Ureter (tissue), 1 donor: ENCODE data around the gene RPS28. TPM values are rescaled to one million over a fixed set of nuclear protein-coding genes. Genes with fewer than 3 reads are reported as not detected.
"Not testable (repeated sequence)": the region's sequence is repeated elsewhere in the genome, so short reads cannot be mapped to it uniquely, and the experiment has no call there.

Source experiments
- DNase-seq: peaks from one replicate; pipeline ENCODE4 v3.0.0-alpha.2; 2020; ENCODE audit warnings: low spot score
- total RNA-seq: library from RNA; stranded (reverse); gene quantifications from one replicate; pipeline ENCODE4 v1.2.4, GENCODE V29; 2023
- donor health status: DM: yes; HTN: yes; CAD: no.

RPS28 gene
- total RNA-seq, 1 donor from 2014 or later: 1,953 TPM

- DNase-seq: no peak
Observed at GRCh38 chr19:8320564-8321066, 681 bp upstream of the RPS28 start.

- DNase-seq: no peak
Observed at GRCh38 chr19:8321986-8322637, 816 bp downstream of the RPS28 start.

GRCh38 chr19:8322638-8322997 lies 1.3 kb downstream of the RPS28 start:
- no peak for DNase-seq

DNA sequence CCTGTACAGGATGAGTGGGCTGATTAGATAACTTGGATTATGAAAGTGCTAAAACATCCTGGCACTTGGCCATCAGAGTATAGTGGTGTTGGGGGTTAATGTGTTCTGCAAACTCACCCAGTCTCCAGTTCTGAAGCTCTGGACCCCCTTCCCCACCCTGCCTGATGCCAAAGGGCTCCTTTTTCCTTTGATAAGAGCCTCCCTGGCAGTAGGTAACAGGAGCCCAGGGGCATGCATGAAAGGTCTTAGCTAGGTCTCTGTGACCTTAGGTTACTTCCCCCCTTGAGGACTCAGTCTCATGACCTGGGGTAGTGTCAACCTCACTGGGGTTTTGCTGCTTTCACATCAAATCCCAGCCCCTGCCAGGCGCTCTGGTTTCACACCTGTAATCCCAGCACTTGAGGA lies 2.5 kb downstream of the RPS28 start:
- no peak for DNase-seq

DNA sequence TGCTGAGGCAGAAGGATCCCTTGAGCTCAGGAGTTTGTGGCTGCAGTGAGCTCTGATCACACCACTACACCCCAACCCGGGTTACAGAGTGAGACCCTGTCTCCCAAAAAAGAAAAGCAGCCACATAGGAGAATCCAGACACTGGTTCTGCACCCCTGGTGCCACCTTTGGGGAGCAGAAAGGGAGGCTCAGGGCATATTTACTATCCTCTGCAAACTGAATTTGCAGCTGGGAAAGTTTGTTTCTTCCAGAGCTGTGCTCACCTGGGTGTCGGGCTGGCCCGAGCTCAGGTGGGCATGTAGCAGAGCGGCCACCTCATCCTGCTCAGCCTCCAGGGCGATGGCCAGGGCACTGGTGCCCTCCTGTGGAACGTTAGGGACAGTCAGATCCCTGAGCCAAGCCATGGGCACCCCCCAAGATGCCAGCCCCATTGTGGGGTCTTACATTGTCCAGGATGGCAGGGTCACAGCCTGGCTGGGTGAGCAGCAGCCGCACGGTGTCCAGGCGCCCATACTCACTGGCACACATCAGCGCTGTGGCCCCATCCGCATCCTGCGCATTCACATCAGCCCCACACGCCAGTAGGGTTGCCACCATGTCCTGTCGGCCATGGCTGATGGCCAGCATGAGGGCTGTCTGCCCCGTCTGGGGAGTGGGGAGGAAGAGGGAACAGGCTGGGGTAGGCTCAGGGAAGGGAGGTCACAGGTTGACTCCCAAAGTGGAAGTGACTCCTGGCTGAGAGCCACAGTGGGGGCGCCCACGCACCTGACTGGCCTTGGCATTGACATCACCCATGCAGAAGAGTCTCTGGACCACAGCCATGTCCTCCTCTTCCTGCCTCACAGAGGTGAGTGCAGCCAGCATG lies 3.1 kb downstream of the RPS28 start:
- DNase-seq: no peak

DNA sequence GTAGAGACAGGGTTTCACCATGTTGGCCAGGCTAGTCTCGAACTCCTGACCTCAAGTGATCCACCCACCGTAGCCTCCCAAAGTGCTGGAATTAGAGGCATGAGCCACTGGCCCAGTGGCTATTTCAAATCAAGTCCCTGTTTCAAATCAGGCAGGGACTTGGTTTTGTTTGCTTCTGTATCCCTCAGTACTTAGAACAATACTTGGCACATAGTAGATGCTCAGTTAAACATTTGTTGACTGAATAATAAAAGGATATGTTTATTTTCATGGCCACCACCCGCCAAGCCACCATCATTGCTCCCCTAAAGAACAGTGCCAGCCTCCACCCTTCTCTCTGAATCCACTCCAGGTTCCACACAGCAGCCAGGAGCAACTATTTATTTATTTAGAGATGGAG lies 4.2 kb downstream of the RPS28 start:
- DNase-seq: no peak

DNA sequence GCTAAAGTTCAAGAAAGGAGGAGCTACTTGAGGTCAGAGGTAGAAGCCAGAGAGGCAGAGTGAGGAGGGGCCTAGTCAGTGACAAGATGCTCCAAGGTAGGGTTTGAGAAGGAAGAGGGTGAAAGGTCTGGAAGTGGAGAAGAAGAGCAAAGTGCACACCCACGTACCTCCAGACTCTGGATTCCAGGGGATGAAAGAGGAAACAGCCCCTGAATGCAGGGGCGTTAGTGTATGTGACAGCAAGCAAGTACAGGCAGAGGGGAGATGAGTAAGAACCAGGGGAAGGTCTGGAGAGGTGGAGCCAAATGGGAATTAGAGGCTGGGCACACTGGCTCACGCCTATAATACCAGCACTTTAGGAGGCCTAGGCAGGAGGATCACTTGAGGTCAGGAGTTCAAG lies 8.7 kb downstream of the RPS28 start:
- DNase-seq: no peak

- DNase-seq: no peak
Observed at GRCh38 chr19:8331263-8331845, 10.1 kb downstream of the RPS28 start.

DNA sequence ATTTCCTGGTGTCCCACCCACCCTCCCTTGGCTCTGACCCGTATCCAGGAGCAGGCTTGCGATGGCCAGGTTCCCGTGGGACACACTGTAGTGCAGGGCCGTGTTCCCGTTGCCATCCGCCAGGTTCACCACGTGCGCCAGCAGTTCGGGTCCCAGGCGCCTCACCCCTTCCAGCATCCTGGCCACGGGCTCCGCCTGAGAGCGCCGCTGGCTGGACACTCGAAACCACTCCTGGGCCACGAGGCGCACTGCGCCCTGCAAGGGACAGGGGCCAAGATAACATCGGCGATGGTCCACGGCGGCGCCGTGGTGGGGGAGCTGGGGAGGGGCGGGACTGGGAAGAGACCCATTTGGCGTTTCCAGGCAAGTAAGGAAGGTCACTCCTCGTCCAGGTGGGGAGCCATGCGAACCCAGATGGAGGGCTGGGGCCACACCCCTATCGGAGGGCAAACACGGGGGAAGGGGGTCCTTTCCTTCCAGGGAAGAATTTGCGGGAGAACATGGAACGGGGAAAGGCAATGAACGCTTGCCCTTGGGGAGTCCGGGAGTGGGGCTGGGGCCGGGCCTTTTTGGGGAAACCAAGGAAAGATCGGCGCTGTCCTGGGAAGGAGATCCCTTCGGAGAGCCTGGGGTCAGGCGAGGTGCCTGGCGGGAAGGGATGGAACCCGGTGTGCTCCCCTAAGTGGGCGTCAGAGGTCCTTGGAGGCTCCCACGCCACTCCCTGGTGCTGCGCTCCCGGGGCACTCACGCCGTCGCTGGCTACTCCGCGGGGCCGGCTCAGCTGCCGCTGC lies 11.9 kb downstream of the RPS28 start:
- no peak for DNase-seq

DNA sequence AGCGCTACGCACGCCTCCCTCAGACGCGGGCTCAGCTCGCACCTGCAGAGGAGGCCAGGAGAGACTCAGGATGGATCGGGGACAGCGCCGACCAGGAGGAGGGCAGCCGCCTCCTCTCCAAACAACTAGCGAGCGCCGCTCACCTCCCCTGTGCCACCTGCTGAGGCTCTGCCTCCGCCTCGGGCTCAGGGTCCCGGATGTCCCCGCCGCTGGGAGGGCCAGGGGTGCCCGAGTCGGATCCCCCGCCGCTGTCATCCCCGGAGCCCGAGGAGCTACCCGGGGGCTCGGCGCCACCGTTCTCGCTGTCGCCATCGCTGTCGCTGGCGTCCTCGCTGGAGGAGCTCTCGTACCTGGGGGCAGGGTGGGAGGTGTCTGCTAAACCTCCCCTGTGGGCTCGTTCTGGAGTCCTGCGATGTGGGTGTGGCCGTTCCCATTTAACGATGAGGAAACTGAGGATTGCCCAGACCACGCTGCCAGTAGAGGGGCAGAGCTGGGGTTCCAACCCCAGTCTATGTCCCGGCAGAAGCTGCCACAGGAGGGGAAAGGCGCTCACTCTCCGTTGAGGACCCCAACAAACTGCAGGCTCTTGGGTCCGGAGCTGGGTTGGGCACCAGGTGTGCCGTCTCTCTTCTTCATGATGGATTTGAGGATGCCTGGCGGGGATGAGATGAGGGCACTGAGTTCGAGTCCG lies 12.6 kb downstream of the RPS28 start:
- no peak for DNase-seq

- DNase-seq: no peak
Observed at GRCh38 chr19:8334458-8335342, 13.4 kb downstream of the RPS28 start.

- no peak for DNase-seq
Observed at GRCh38 chr19:8335343-8336071, 14.2 kb downstream of the RPS28 start.

DNA sequence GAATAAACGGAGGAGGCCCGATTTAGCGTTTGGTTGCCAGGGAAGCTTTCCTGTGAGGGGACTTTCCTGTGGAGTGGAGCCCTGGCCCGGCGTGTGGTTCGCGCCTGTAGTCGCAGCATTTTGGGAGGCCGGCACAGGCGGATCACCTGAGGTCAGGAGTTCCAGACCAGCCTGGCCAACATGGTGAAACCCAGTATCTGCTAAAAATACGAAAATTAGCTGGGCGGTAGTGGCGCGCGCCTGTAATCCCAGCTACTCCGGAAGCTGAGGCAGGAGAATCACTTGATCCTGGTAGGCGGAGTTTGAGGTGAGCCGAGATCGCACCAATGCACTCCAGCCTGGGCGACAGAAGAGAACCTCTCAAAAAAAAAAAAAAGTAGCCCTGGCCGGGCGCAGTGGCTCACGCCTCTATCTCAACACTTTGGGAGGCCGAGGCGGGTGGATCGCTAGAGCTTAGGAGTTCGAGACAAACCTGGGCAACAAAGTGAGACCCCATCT lies 14.8 kb downstream of the RPS28 start:
- no peak for DNase-seq

DNA sequence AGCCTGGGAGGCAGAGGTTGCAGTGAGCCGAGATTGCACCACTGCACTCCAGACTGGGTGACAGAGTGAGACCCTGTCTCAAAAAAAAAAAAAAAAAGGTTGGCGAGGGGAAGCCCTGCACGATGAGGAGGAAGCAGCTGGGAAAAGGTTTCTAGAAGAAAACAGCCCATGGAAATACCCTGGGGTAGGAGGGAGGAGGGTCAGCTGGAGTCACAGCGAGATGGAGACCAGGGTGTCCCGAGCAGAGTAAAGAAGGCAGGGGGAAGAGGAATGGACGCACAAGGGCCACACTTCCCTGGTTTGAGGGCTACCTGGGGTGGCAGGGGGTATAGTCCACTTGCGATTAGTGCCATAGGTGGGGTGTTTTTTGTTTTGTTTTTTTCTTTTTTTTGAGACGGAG lies 15.4 kb downstream of the RPS28 start:
- DNase-seq: no peak

GRCh38 chr19:8337728-8338127 lies 16.4 kb downstream of the RPS28 start:
- DNase-seq: no peak

GRCh38 chr19:8338835-8339234 lies 17.5 kb downstream of the RPS28 start:
- no peak for DNase-seq

- DNase-seq: no peak
Observed at GRCh38 chr19:8340341-8341096, 19.2 kb downstream of the RPS28 start.

- not testable (repeated sequence) for DNase-seq
Observed at GRCh38 chr19:8341504-8341903, 20.2 kb downstream of the RPS28 start.

- DNase-seq: no peak
Observed at GRCh38 chr19:8342316-8342683, 21.0 kb downstream of the RPS28 start.
